NB4 (cell line): ENCODE data around the gene P2RX7.

ENCODE experiments used
- DNase-seq: peaks from one replicate; pipeline ENCODE4 v3.0.0; 2010; ENCODE audit warnings: low read depth
- H3K4me3 ChIP-seq: one replicate; pipeline ENCODE4 v1.5.1; 2011; ENCODE audit warnings: mild to moderate bottlenecking, low read depth, low read length, moderate library complexity
- MYC ChIP-seq: IDR thresholded peaks from 2 replicates; pipeline ENCODE4 v1.6.1; 2011; ENCODE audit warnings: low read depth, low read length
- POLR2A ChIP-seq: IDR thresholded peaks from 2 replicates; pipeline ENCODE4 v1.6.1; 2011; ENCODE audit warnings: mild to moderate bottlenecking; ENCODE audit not compliant: insufficient read length; ENCODE audit errors: extremely low read depth
- TF ChIP-seq, protein P1 (sequence below): IDR thresholded peaks from one replicate; pipeline ENCODE4 v1.5.1; 2012; ENCODE audit warnings: low read depth, low read length
- TF ChIP-seq, protein P2 (sequence below): IDR thresholded peaks from 2 replicates; pipeline ENCODE4 v1.6.1; 2011; ENCODE audit warnings: low read depth, low read length

P2RX7 gene

DNA sequence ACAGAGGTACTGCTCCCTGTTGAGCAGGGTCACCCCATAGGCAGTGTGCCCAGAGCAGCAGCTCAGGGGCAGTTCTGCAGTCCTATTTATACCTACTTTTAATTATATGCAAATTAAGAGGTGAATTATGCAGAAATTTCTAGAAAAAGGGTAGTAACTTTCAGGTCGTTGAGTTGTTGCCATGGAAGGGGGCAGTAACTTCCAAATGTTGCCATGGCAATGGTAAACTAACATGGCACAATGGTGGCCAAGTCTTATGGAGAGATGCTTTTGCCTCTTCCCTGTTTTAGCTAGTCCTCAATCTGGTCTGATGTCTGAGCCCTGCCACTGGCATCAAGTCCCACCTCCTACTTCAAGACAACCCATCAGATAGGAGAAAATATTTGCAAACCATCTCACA lies 30.4 kb upstream of the P2RX7 start:
- TF ChIP-seq, protein P1, sequence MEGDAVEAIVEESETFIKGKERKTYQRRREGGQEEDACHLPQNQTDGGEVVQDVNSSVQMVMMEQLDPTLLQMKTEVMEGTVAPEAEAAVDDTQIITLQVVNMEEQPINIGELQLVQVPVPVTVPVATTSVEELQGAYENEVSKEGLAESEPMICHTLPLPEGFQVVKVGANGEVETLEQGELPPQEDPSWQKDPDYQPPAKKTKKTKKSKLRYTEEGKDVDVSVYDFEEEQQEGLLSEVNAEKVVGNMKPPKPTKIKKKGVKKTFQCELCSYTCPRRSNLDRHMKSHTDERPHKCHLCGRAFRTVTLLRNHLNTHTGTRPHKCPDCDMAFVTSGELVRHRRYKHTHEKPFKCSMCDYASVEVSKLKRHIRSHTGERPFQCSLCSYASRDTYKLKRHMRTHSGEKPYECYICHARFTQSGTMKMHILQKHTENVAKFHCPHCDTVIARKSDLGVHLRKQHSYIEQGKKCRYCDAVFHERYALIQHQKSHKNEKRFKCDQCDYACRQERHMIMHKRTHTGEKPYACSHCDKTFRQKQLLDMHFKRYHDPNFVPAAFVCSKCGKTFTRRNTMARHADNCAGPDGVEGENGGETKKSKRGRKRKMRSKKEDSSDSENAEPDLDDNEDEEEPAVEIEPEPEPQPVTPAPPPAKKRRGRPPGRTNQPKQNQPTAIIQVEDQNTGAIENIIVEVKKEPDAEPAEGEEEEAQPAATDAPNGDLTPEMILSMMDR: no peak
- no peak for TF ChIP-seq MYC
- DNase-seq: no peak
- no peak overlapping the region for H3K4me3 ChIP-seq

DNA sequence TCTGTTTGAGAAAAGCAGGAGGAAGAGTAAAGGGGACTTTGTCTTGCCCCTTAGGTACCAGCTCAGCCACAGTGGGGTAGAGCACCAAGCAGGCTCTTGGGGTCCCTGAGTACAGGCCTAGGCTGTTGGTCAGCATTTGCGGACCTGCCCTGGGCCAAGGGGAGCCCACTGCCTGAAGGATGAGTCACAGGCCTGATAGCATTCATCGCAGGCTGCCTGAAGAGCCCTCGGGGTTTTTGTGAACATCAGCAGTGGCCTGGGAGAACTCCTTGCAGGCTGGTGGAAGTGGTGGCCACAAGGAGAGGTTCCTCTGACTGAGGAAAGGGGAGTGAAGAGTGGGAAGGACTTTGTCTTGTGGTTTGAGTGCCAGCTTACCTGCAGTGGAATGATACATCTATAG lies 25.0 kb upstream of the P2RX7 start:
- no peak overlapping the region for H3K4me3 ChIP-seq
- TF ChIP-seq, protein P1: no peak
- no peak for TF ChIP-seq POLR2A
- no peak for TF ChIP-seq MYC
- TF ChIP-seq, protein P2, sequence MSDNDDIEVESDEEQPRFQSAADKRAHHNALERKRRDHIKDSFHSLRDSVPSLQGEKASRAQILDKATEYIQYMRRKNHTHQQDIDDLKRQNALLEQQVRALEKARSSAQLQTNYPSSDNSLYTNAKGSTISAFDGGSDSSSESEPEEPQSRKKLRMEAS: no peak
- no peak for DNase-seq

DNA sequence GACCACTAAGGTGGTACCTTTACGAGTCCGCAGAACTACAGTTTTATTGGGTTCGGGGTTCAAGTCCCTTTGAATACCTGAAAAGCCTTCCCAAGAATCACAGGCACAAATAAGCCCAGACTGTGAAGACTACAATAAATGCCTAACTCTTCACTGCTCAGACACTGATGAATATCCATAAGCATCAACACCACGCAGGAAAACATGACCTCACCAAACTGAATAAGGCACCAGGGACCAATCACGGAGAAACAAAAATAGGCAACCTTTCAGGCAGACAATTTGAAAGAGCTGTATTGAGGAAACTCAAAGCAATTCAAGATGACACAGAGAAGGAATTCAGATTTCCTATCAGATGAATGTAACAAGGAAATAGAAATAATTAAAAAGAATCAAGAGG lies 24.2 kb upstream of the P2RX7 start:
- no peak overlapping the region for H3K4me3 ChIP-seq
- TF ChIP-seq MYC (no peak), POLR2A (no peak)
- TF ChIP-seq, protein P2: no peak
- TF ChIP-seq, protein P1: no peak
- DNase-seq: no peak

DNA sequence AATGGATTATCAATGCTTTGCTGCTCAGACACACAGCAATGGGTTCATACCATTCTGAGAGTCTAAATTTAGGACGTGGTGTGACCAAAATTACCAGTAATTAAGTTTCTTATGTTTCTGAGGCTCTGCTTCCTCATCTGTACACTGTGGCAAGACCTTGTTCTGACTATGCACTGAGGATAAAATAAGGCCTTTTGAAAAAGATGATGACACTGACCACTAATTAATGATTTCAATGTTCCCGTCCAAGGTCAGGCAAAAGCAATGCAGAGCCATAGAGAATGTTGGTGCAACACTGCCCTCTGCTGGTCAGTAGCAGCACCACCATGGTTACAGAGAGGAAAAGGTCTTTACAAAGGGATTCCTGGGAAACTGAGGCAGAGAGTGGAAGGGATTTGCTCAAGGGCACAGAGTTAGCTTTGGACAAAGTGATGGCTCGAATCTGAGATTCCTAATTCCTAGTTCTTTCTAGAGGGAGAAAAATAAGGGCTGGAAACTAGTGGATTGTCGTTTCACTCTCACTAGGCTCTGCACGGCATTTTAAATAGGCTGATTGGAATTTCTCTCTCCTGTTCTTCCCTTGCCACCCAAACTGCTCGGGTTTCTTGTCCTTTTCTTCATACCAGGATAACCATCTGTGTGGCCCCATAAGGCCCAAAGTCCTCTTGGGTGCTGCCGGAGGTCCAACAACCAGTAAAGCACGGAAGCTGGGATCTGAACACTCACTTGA lies 22.3 kb upstream of the P2RX7 start:
- DNase-seq: peak; percentile 91
- TF ChIP-seq, protein P1: peak; percentile 98
- TF ChIP-seq POLR2A: no peak
- TF ChIP-seq, protein P2: peak; percentile 67; the same call in 1 of the 2 replicates
- TF ChIP-seq MYC: peak; percentile 10; the same call in 1 of the 2 replicates
- H3K4me3 ChIP-seq: no peak overlapping the region

DNA sequence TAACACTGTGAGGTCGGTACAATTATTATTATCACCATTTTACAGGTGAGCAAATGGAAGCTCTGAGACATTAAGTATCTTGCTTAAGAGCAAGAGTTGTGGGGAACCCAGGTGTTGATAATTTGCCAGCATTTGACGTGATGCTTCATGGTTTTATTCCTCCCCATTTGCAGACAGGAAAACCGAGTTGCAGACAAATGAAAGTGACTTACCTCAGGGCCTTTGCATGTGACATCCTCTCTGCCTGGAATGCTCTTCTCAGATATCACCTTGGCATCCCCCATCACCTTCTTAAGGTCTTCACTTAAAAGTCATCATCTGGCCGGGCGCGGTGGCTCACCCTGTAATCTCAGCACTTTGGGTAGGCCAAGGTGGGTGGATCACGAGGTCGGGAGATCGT lies 21.0 kb upstream of the P2RX7 start:
- TF ChIP-seq MYC (no peak), POLR2A (no peak)
- TF ChIP-seq, protein P1: no peak
- TF ChIP-seq, protein P2: no peak
- DNase-seq: no peak
- no peak overlapping the region for H3K4me3 ChIP-seq
